GM20431 (cell line): ENCODE results near the gene TRIM2.

Experiments
- in situ Hi-C: fragments of 300-500 bp; cut with MseI, MboI; formaldehyde crosslinking; loops from one replicate; pipeline ENCODE4 v1.15.0; 2020; ENCODE audit warnings: low sequenced_read_pairs; ENCODE audit not compliant: unreplicated experiment

TRIM2 gene

GRCh38 chr4:153269218-153269990 is 65.2 kb downstream of the TRIM2 start:
- in situ Hi-C loops: no loop called here

- in situ Hi-C loops: no loop called here
Observed at GRCh38 chr4:153270361-153270760, 66.1 kb downstream of the TRIM2 start.

GRCh38 chr4:153271820-153272219 is 67.6 kb downstream of the TRIM2 start:
- in situ Hi-C loops: no loop called here

- in situ Hi-C loops: no loop called here
Observed at GRCh38 chr4:153273751-153274150, 69.5 kb downstream of the TRIM2 start.

- in situ Hi-C loops: no loop called here
Observed at GRCh38 chr4:153274967-153275366, 70.7 kb downstream of the TRIM2 start.

- in situ Hi-C loops: no loop called here
Observed at GRCh38 chr4:153275380-153276276, 71.4 kb downstream of the TRIM2 start.

GRCh38 chr4:153276971-153277370 is 72.7 kb downstream of the TRIM2 start:
- in situ Hi-C loops: no loop called here

GRCh38 chr4:153281476-153281875 is 77.2 kb downstream of the TRIM2 start:
- in situ Hi-C loops: no loop called here

- in situ Hi-C loops: no loop called here
Observed at GRCh38 chr4:153282023-153282422, 77.8 kb downstream of the TRIM2 start.

GRCh38 chr4:153283260-153283659 is 79.0 kb downstream of the TRIM2 start:
- in situ Hi-C loops: no loop called here

- in situ Hi-C loops: no loop called here
Observed at GRCh38 chr4:153290134-153290533, 85.9 kb downstream of the TRIM2 start.

- in situ Hi-C loops: no loop called here
Observed at GRCh38 chr4:153291562-153291961, 87.3 kb downstream of the TRIM2 start.

GRCh38 chr4:153292897-153293741 is 88.9 kb downstream of the TRIM2 start:
- in situ Hi-C loops: no loop called here

GRCh38 chr4:153293742-153294057 is 89.5 kb downstream of the TRIM2 start:
- in situ Hi-C loops: no loop called here

- in situ Hi-C loops: no loop called here
Observed at GRCh38 chr4:153294631-153295030, 90.4 kb downstream of the TRIM2 start.

GRCh38 chr4:153295131-153295755 is 91.0 kb downstream of the TRIM2 start:
- in situ Hi-C loops: no loop called here

- in situ Hi-C loops: no loop called here
Observed at GRCh38 chr4:153296040-153296823, 92.0 kb downstream of the TRIM2 start.

GRCh38 chr4:153297116-153297515 is 92.9 kb downstream of the TRIM2 start:
- in situ Hi-C loops: no loop called here

GRCh38 chr4:153310793-153311192 is 106.5 kb downstream of the TRIM2 start:
- in situ Hi-C loops: loop anchor here (10.0 kb wide), 1 partner anchor 156 kb away; no protein-coding TSS in a partner anchor
